ENCODE results near the gene CD80.

GRCh38 chr3:119497820-119498185 is 61.6 kb downstream of the CD80 start:
- TF ChIP-seq CTCF (IDR thresholded peaks at IDR 0.05) (no peak), EP300 (IDR thresholded peaks at IDR 0.05) (no peak), POLR2A (IDR thresholded peaks at IDR 0.05) (no peak)

Measured in ovary (tissue), 3 donors.